Breast epithelium (tissue), 4 donors: Measurements from ENCODE around the gene MRFAP1. TPM values are rescaled to one million over a fixed set of nuclear protein-coding genes. Genes with fewer than 3 reads are reported as not detected.

ENCODE experiments used
- DNase-seq, 2 donors: peaks; one replicate each; pipeline ENCODE4 v3.0.0-alpha.2; 2019; ENCODE audit warnings: low spot score in 2 of 2
- H3K27ac ChIP-seq, 2 donors: fragments of 200-600 bp; sonication (generic) in 1 of 2; one replicate each; pipeline ENCODE4 v1.5.1; 2016 to 2019; ENCODE audit warnings: mild to moderate bottlenecking in 1 of 2
- H3K27me3 ChIP-seq, 2 donors: fragments of 200-600 bp; sonication (generic) in 1 of 2; one replicate each; pipeline versions ENCODE4 v1.5.1 to v1.6.0; 2017 to 2019; ENCODE audit warnings: control low read depth in 1 of 2, mild to moderate bottlenecking in 1 of 2
- H3K36me3 ChIP-seq: fragments of 200-600 bp; one replicate; pipeline ENCODE4 v1.5.1; 2019
- H3K4me1 ChIP-seq, 2 donors: fragments of 200-600 bp; sonication (generic); one replicate each; pipeline ENCODE4 v1.5.1; 2016 to 2019; ENCODE audit warnings: control low read depth in 1 of 2
- H3K4me3 ChIP-seq, 3 donors: fragments of 200-600 bp; sonication (generic); 1 replicate in 2 of 3; 2 replicates in 1 of 3; pipeline ENCODE4 v1.5.1; 2016 to 2019; ENCODE audit warnings: mild to moderate bottlenecking in 3 of 3, moderate library complexity in 2 of 3
- H3K9me3 ChIP-seq, 2 donors: fragments of 200-600 bp; sonication (generic) in 1 of 2; one replicate each; pipeline ENCODE4 v1.5.1; 2016 to 2019; ENCODE audit warnings: control low read depth in 1 of 2
- POLR2A ChIP-seq: fragments of 450-650 bp; IDR thresholded peaks from one replicate; pipeline ENCODE4 v1.6.1; 2016; ENCODE audit warnings: antibody characterized with exemption, mild to moderate bottlenecking, moderate library complexity
- POLR2AphosphoS5 ChIP-seq, 3 donors: sonication (generic); formaldehyde crosslinking; IDR thresholded peaks; one replicate each; pipeline ENCODE4 v1.6.1; 2017; ENCODE audit warnings: antibody characterized with exemption in 3 of 3
- intact Hi-C: fragments of 100-400 bp; cut with DNase I; formaldehyde crosslinking; loops from one replicate; pipeline ENCODE4 v1.15.1; 2023; ENCODE audit warnings: low total_unique reads
- total RNA-seq, 3 donors: library from RNA; depleted of rRNA; stranded (reverse); fragments of >200 nt; gene quantifications; one replicate each; pipeline ENCODE4 v1.1.0, GENCODE V29; 2016
- TF ChIP-seq, protein P1 (sequence below), 3 donors: fragments of 450-650 bp; IDR thresholded peaks; one replicate each; pipeline ENCODE4 v1.5.1; 2016 to 2017; ENCODE audit warnings: antibody characterized with exemption in 3 of 3, mild to moderate bottlenecking in 3 of 3, moderate library complexity in 3 of 3

MRFAP1 gene
- total RNA-seq, 3 donors from 2014 or later = 119 to 172 (median 142) TPM

- TF ChIP-seq POLR2AphosphoS5 (IDR thresholded peaks at IDR 0.05) = peak in 1 of 3 donors; percentile 18
- TF ChIP-seq POLR2A = no peak
- TF ChIP-seq, protein P1, sequence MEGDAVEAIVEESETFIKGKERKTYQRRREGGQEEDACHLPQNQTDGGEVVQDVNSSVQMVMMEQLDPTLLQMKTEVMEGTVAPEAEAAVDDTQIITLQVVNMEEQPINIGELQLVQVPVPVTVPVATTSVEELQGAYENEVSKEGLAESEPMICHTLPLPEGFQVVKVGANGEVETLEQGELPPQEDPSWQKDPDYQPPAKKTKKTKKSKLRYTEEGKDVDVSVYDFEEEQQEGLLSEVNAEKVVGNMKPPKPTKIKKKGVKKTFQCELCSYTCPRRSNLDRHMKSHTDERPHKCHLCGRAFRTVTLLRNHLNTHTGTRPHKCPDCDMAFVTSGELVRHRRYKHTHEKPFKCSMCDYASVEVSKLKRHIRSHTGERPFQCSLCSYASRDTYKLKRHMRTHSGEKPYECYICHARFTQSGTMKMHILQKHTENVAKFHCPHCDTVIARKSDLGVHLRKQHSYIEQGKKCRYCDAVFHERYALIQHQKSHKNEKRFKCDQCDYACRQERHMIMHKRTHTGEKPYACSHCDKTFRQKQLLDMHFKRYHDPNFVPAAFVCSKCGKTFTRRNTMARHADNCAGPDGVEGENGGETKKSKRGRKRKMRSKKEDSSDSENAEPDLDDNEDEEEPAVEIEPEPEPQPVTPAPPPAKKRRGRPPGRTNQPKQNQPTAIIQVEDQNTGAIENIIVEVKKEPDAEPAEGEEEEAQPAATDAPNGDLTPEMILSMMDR (IDR thresholded peaks at IDR 0.05) = peak in 1 of 3 donors; percentile 58
- Histone ChIP-seq H3K4me3 (peak overlapping the region; percentile 58 to 96 (median 81)), H3K9me3 (no peaks in the 10 kb centered on the region), H3K36me3 (no peaks in the 10 kb centered on the region), H3K27me3 (no peaks in the 10 kb centered on the region), H3K4me1 (peaks cover 7 to 24% of the 10 kb centered on the region in 2 donors), H3K27ac (peak overlapping the region; percentile 82 to 84)
- intact Hi-C loops = loop anchor here (1.0 kb wide), 1 partner anchor 31 kb away; no protein-coding TSS in a partner anchor
- no peak for DNase-seq
Measured at GRCh38 chr4:6674500-6675149, 34.1 kb downstream of the MRFAP1 start.

DNA sequence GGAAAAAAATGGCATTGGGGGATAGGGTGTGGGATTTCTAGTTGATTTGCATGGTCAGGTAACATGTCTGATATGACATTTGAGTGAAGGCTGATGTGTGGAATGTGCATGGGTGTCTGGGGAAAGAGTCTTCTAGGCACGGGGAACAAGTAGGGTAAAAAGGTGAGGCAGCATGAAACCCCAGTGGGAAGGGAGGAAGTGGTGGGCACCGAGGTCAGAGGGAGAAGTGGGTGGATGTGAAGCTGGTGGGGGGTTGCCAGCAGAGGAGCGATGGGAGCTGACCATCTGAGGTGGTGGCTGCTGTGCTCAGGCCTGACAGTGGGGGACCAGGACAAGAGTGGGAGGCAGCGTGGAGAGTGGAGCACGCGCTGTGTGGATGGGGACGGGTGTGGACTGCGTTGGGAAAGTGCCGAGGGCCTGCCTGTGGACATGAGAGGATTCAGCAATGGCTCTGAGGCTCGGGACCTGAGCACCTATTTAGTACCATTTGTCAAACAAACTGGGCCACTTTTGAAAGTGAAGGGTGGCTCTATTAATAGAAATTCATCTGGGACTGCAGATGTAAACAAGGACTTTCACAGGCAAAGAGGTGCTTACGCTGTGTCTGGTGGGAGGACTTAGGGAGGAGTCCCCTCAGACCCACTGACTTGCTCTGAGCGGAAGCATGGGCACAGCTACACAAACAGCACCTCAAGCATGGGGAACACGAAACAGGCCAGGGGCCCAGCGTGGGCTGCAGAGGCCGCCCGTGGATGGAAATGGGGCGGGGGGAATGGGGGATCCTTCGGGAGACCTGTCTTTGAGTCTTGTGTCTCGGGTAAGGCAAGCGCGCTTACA is 36.5 kb downstream of the MRFAP1 start:
- no peaks in the 10 kb centered on the region for H3K27me3 ChIP-seq
- peak overlapping the region in 1 of 3 donors; percentile 3 for H3K4me3 ChIP-seq
- intact Hi-C loops = no loop called here
- H3K36me3 ChIP-seq = no peaks in the 10 kb centered on the region
- DNase-seq = no peak
- TF ChIP-seq POLR2A = no peak
- TF ChIP-seq, protein P1 (IDR thresholded peaks at IDR 0.05) = no peak
- no peak for TF ChIP-seq POLR2AphosphoS5 (IDR thresholded peaks at IDR 0.05)
- H3K27ac ChIP-seq = no peak overlapping the region
- no peaks in the 10 kb centered on the region for H3K9me3 ChIP-seq
- H3K4me1 ChIP-seq = peaks cover 7 to 24% of the 10 kb centered on the region in 2 donors

GRCh38 chr4:6680372-6681034 is 40.0 kb downstream of the MRFAP1 start:
- H3K4me3 ChIP-seq = no peak overlapping the region
- H3K27ac ChIP-seq = no peak overlapping the region
- peaks cover 3 to 16% of the 10 kb centered on the region in 2 donors for H3K4me1 ChIP-seq
- TF ChIP-seq POLR2AphosphoS5 (IDR thresholded peaks at IDR 0.05) = no peak
- TF ChIP-seq, protein P1 (IDR thresholded peaks at IDR 0.05) = no peak
- TF ChIP-seq POLR2A = no peak
- no peaks in the 10 kb centered on the region for H3K36me3 ChIP-seq
- no peaks in the 10 kb centered on the region for H3K9me3 ChIP-seq
- H3K27me3 ChIP-seq = no peaks in the 10 kb centered on the region
- no peak for DNase-seq
- intact Hi-C loops = no loop called here

GRCh38 chr4:6681191-6681590 is 40.7 kb downstream of the MRFAP1 start:
- H3K9me3 ChIP-seq = no peaks in the 10 kb centered on the region
- TF ChIP-seq, protein P1 (IDR thresholded peaks at IDR 0.05) = no peak

More at GRCh38 chr4:6681191-6681590, 40.7 kb downstream of the MRFAP1 start:
- Histone ChIP-seq H3K27me3 (no peaks in the 10 kb centered on the region), H3K4me3 (no peak overlapping the region), H3K27ac (no peak overlapping the region), H3K4me1 (peaks cover 0 to 10% of the 10 kb centered on the region in 2 donors), H3K36me3 (no peaks in the 10 kb centered on the region)
- intact Hi-C loops = no loop called here
- no peak for DNase-seq
